ENCODE results near the gene MRS2. TPM values are rescaled to one million over a fixed set of nuclear protein-coding genes. Genes with fewer than 3 reads are reported as not detected.

Gene MRS2
- total and polyA plus RNA-seq, 2 donors (not counting 3 experiments of a cell fraction or from before 2014, with no cell fraction given), result 12.1 to 21.1 TPM

- POLR2A ChIA-PET, result no interaction called here
- CTCF ChIA-PET, result interaction anchor here (0.6 kb wide), 2 partner anchors 146 to 1371 kb away, joined by 3 to 5 read pairs; no protein-coding TSS in a partner anchor
Measured at GRCh38 chr6:24378473-24379097, 24.2 kb upstream of the MRS2 start.

GRCh38 chr6:24381476-24382219, 21.1 kb upstream of the MRS2 start:
- Histone ChIP-seq H3K4me1 (ENCODE audit: control insufficient read depth, extremely low read depth, insufficient read depth, low read length) (no peaks in the 10 kb centered on the region), H4K20me1 (replicated peaks; ENCODE audit: control insufficient read depth, extremely low read depth, insufficient read depth, low read length) (no peaks in the 10 kb centered on the region), H3K27me3 (ENCODE audit: control insufficient read depth in 2 of 2, insufficient read depth in 2 of 2, low read length in 2 of 2) (no peaks in the 10 kb centered on the region), H3K9me1 (replicated peaks; ENCODE audit: control insufficient read depth, extremely low read depth, insufficient read depth, low read length) (no peaks in the 10 kb centered on the region), H3K4me3 (replicated peaks in 1 of 3; ENCODE audit: insufficient read depth in 1 of 3, low read depth in 1 of 3, low read length in 3 of 3) (no peak overlapping the region), H3K9me3 (replicated peaks; ENCODE audit: control insufficient read depth, insufficient read depth, low read length) (no peaks in the 10 kb centered on the region), H3K9ac (replicated peaks; ENCODE audit: extremely low read depth, insufficient read depth, low read length) (no peak overlapping the region), H3K27ac (ENCODE audit: insufficient read depth, low read depth, low read length) (no peak overlapping the region), H3K36me3 (ENCODE audit: control insufficient read depth in 2 of 2, extremely low read depth in 1 of 2, insufficient read depth in 2 of 2, low read length in 2 of 2) (no peaks in the 10 kb centered on the region), H3K4me2 (ENCODE audit: insufficient read depth, low read length) (no peak overlapping the region), H2AFZ (ENCODE audit: low read depth, low read length) (no peak overlapping the region), H3K79me2 (ENCODE audit: control insufficient read depth, insufficient read depth, low read length) (no peaks in the 10 kb centered on the region)
- DNase-seq (ENCODE audit: low read depth, low spot score) (no peak), FAIRE-seq (no peak)
- no TSS peak for BruUV-seq (replicated peaks)
- intact Hi-C loops (cut with micrococcal nuclease) (no loop called here), dilution Hi-C loops (cut with MboI; ENCODE audit: extremely low pct_ligation_motif_present, low sequenced_read_pairs) (no loop called here)
- ChIA-PET POLR2A (no interaction called here), CTCF (interaction anchor here (0.7 to 0.8 kb wide), 2 partner anchors 11 to 98 kb away, joined by 3 read pairs; no protein-coding TSS in a partner anchor)
- TF ChIP-seq POLR2A (IDR thresholded peaks at IDR 0.05; ENCODE audit: low read depth, low read length) (no peak), MYC (IDR thresholded peaks at IDR 0.05; ENCODE audit: low read depth, low read length) (no peak), GATA2 (IDR thresholded peaks at IDR 0.05; ENCODE audit: insufficient read depth, insufficient read length, low read depth, low read length) (no peak), FOS (IDR thresholded peaks at IDR 0.05; ENCODE audit: borderline replicate concordance, insufficient read depth, low read length) (no peak), MAX (IDR thresholded peaks at IDR 0.05; ENCODE audit: insufficient read depth, insufficient read length) (no peak), JUN (IDR thresholded peaks at IDR 0.05; ENCODE audit: borderline replicate concordance, insufficient read depth, insufficient read length, low read depth) (no peak)

More at GRCh38 chr6:24378473-24379097, 24.2 kb upstream of the MRS2 start:
- Histone ChIP-seq H3K4me2 (ENCODE audit: insufficient read depth, low read length) (no peak overlapping the region), H3K27ac (ENCODE audit: insufficient read depth, low read depth, low read length) (no peak overlapping the region), H3K4me1 (ENCODE audit: control insufficient read depth, extremely low read depth, insufficient read depth, low read length) (no peaks in the 10 kb centered on the region), H3K27me3 (ENCODE audit: control insufficient read depth in 2 of 2, insufficient read depth in 2 of 2, low read length in 2 of 2) (no peaks in the 10 kb centered on the region), H3K9me3 (replicated peaks; ENCODE audit: control insufficient read depth, insufficient read depth, low read length) (no peaks in the 10 kb centered on the region), H4K20me1 (replicated peaks; ENCODE audit: control insufficient read depth, extremely low read depth, insufficient read depth, low read length) (no peaks in the 10 kb centered on the region), H3K9ac (replicated peaks; ENCODE audit: extremely low read depth, insufficient read depth, low read length) (no peak overlapping the region), H2AFZ (ENCODE audit: low read depth, low read length) (no peak overlapping the region), H3K4me3 (replicated peaks in 1 of 3; ENCODE audit: insufficient read depth in 1 of 3, low read depth in 1 of 3, low read length in 3 of 3) (no peak overlapping the region), H3K79me2 (ENCODE audit: control insufficient read depth, insufficient read depth, low read length) (no peaks in the 10 kb centered on the region), H3K9me1 (replicated peaks; ENCODE audit: control insufficient read depth, extremely low read depth, insufficient read depth, low read length) (no peaks in the 10 kb centered on the region), H3K36me3 (ENCODE audit: control insufficient read depth in 2 of 2, extremely low read depth in 1 of 2, insufficient read depth in 2 of 2, low read length in 2 of 2) (no peaks in the 10 kb centered on the region)
- dilution Hi-C loops (cut with MboI; ENCODE audit: extremely low pct_ligation_motif_present, low sequenced_read_pairs) (no loop called here), intact Hi-C loops (cut with micrococcal nuclease) (no loop called here)
- no TSS peak for BruUV-seq (replicated peaks)
- DNase-seq (ENCODE audit: low read depth, low spot score) (no peak), FAIRE-seq (no peak)
- TF ChIP-seq GATA2 (IDR thresholded peaks at IDR 0.05; ENCODE audit: insufficient read depth, insufficient read length, low read depth, low read length), result no peak
- no peak for TF ChIP-seq JUN (IDR thresholded peaks at IDR 0.05; ENCODE audit: borderline replicate concordance, insufficient read depth, insufficient read length, low read depth)
